Spinal cord (tissue), 10 donors: ENCODE measurements around the gene TMEM234. TPM values are rescaled to one million over a fixed set of nuclear protein-coding genes. Genes with fewer than 3 reads are reported as not detected.

Experiments
- DNase-seq, 6 donors: peaks; one replicate each; pipeline versions ENCODE4 v3.0.0 to v3.0.0-alpha.2; 2013 to 2015; ENCODE audit warnings: low spot score in 6 of 6, low read depth in 4 of 6
- H3K27ac ChIP-seq: one replicate; pipeline ENCODE4 v1.5.1; 2013; ENCODE audit warnings: low read depth, low read length, control low read depth
- H3K27me3 ChIP-seq: one replicate; pipeline ENCODE4 v1.6.1; 2013; ENCODE audit warnings: low read length; ENCODE audit not compliant: control insufficient read depth, insufficient read depth
- H3K36me3 ChIP-seq: one replicate; pipeline ENCODE4 v1.6.1; 2013; ENCODE audit warnings: low read length; ENCODE audit not compliant: control insufficient read depth, insufficient read depth
- H3K4me1 ChIP-seq: one replicate; pipeline ENCODE4 v1.6.1; 2013; ENCODE audit warnings: low read length; ENCODE audit not compliant: control insufficient read depth, insufficient read depth
- H3K4me3 ChIP-seq: one replicate; pipeline ENCODE4 v1.5.1; 2013; ENCODE audit warnings: low read depth, low read length, control low read depth
- H3K9me3 ChIP-seq: one replicate; pipeline ENCODE4 v1.6.1; 2013; ENCODE audit warnings: low read length; ENCODE audit not compliant: control insufficient read depth, insufficient read depth
- WGBS: methylation state at CpG from one replicate; pipeline ENCODE4 v1.1.5; 2013; ENCODE audit warnings: missing lambda C conversion rate; ENCODE audit not compliant: insufficient coverage; 5-methylcytosine and 5-hydroxymethylcytosine counted together
- polyA plus RNA-seq, 2 donors: library from polyadenylated mRNA; unstranded; fragments of 120-200 nt; gene quantifications; one replicate each; pipeline ENCODE4 v1.2.1, GENCODE V29; 2013; ENCODE audit not compliant: insufficient read length in 2 of 2
- total RNA-seq, 2 donors: library from RNA; depleted of rRNA in 1 of 2; stranded (reverse); fragments of 120-200 nt in 1 of 2; fragments of >200 nt in 1 of 2; gene quantifications; one replicate each; pipeline versions ENCODE4 v1.2.3 to v1.2.4, GENCODE V29; 2013 to 2014
- donor health status: healthy.

The TMEM234 gene
- total and polyA plus RNA-seq, 4 donors, result 15.3 to 27.4 (median 23.0) TPM

GRCh38 chr1:32195972-32196823 lies 26.0 kb downstream of the TMEM234 start:
- Histone ChIP-seq H3K36me3 (peaks cover 67% of the 10 kb centered on the region), H3K27ac (no peak overlapping the region)
- DNase-seq, result no peak

GRCh38 chr1:32195531-32195930 lies 26.6 kb downstream of the TMEM234 start:
- no peaks in the 10 kb centered on the region for H3K27me3 ChIP-seq
- H3K27ac ChIP-seq, result no peak overlapping the region
- no peak overlapping the region for H3K4me3 ChIP-seq
- peaks cover 29% of the 10 kb centered on the region for H3K4me1 ChIP-seq
- H3K9me3 ChIP-seq, result no peaks in the 10 kb centered on the region
- WGBS, result 83% methylated on average over 2 of the region's 3 CpGs
- H3K36me3 ChIP-seq, result peaks cover 74% of the 10 kb centered on the region
- DNase-seq, result no peak

More at GRCh38 chr1:32195972-32196823, 26.0 kb downstream of the TMEM234 start:
- Histone ChIP-seq H3K9me3 (no peaks in the 10 kb centered on the region), H3K4me1 (peaks cover 33% of the 10 kb centered on the region), H3K27me3 (no peaks in the 10 kb centered on the region), H3K4me3 (no peak overlapping the region)

GRCh38 chr1:32194984-32195383 lies 27.2 kb downstream of the TMEM234 start:
- WGBS, result 87% methylated on average over 6 of the region's 6 CpGs
- H3K4me3 ChIP-seq, result no peak overlapping the region

GRCh38 chr1:32192220-32192948 lies 29.8 kb downstream of the TMEM234 start:
- H3K4me3 ChIP-seq, result no peak overlapping the region
- WGBS, result 97% methylated on average over 8 of the region's 8 CpGs
- H3K27ac ChIP-seq, result no peak overlapping the region
- no peaks in the 10 kb centered on the region for H3K9me3 ChIP-seq
- H3K4me1 ChIP-seq, result no peaks in the 10 kb centered on the region
- peaks cover 92% of the 10 kb centered on the region for H3K36me3 ChIP-seq
- DNase-seq, result no peak
- H3K27me3 ChIP-seq, result no peaks in the 10 kb centered on the region

More at GRCh38 chr1:32194984-32195383, 27.2 kb downstream of the TMEM234 start:
- no peak for DNase-seq
- Histone ChIP-seq H3K27ac (no peak overlapping the region), H3K9me3 (no peaks in the 10 kb centered on the region), H3K36me3 (peaks cover 79% of the 10 kb centered on the region), H3K4me1 (peaks cover 23% of the 10 kb centered on the region), H3K27me3 (no peaks in the 10 kb centered on the region)

DNA sequence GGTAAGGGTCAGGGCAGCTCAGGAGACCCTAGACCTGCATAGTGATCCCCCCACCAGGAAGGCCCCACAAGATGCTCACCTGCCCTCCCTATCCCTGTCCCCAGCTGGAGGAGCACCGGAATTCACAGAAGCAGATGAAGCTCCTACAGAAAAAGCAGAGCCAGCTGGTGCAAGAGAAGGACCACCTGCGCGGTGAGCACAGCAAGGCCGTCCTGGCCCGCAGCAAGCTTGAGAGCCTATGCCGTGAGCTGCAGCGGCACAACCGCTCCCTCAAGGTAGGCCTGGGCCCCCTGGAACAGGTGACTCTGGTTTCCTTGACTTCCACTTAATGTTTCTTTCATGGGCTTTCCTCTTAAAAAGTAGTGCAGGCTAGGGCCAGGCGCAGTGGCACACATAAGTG lies 34.3 kb downstream of the TMEM234 start:
- no peak overlapping the region for H3K27ac ChIP-seq
- H3K4me3 ChIP-seq, result no peak overlapping the region
- no peaks in the 10 kb centered on the region for H3K4me1 ChIP-seq
- H3K9me3 ChIP-seq, result no peaks in the 10 kb centered on the region
- no peak for DNase-seq
- WGBS, result 90% methylated on average over 8 of the region's 9 CpGs
- H3K27me3 ChIP-seq, result no peaks in the 10 kb centered on the region
- H3K36me3 ChIP-seq, result peaks cover 83% of the 10 kb centered on the region

GRCh38 chr1:32186491-32186890 lies 35.7 kb downstream of the TMEM234 start:
- H3K36me3 ChIP-seq, result peaks cover 82% of the 10 kb centered on the region
- H3K27me3 ChIP-seq, result no peaks in the 10 kb centered on the region
- no CpG with 5 or more reads among the region's 2 CpGs for WGBS
- H3K4me3 ChIP-seq, result no peak overlapping the region
- DNase-seq, result no peak
- peaks cover 8% of the 10 kb centered on the region for H3K4me1 ChIP-seq
- no peak overlapping the region for H3K27ac ChIP-seq
- no peaks in the 10 kb centered on the region for H3K9me3 ChIP-seq

GRCh38 chr1:32186077-32186476 lies 36.1 kb downstream of the TMEM234 start:
- H3K4me3 ChIP-seq, result no peak overlapping the region
- 100% methylated on average over 2 of the region's 2 CpGs for WGBS
- no peak overlapping the region for H3K27ac ChIP-seq
- peaks cover 12% of the 10 kb centered on the region for H3K4me1 ChIP-seq
- no peak for DNase-seq
- H3K27me3 ChIP-seq, result no peaks in the 10 kb centered on the region
- H3K9me3 ChIP-seq, result no peaks in the 10 kb centered on the region
- peaks cover 82% of the 10 kb centered on the region for H3K36me3 ChIP-seq

DNA sequence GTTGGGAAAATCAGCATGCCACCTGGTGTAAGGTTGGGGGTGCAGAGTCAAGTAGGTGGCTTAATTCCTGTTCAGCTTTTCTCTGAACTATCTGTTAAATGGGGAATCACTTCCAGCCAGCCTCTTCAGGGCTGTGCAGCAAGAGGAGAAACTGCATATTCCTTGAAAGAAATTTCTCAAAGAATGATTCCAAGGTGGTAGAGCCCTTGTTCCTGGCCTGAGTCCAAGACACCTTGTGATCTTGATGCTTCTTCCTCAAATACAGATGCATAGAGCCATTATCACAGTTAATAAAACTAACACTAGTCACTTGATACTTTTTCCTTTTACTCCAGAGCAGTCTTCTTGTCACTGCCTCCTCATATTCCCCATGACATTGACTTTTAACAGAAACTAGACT lies 37.5 kb downstream of the TMEM234 start:
- Histone ChIP-seq H3K27ac (no peak overlapping the region), H3K9me3 (no peaks in the 10 kb centered on the region), H3K36me3 (peaks cover 75% of the 10 kb centered on the region), H3K27me3 (no peaks in the 10 kb centered on the region), H3K4me3 (no peak overlapping the region), H3K4me1 (peaks cover 23% of the 10 kb centered on the region)
- no peak for DNase-seq

- no peak for DNase-seq
- WGBS, result 95% methylated on average over 6 of the region's 6 CpGs
- Histone ChIP-seq H3K9me3 (no peaks in the 10 kb centered on the region), H3K36me3 (peaks cover 53% of the 10 kb centered on the region), H3K27me3 (no peaks in the 10 kb centered on the region), H3K27ac (no peak overlapping the region), H3K4me3 (no peak overlapping the region), H3K4me1 (peaks cover 27% of the 10 kb centered on the region)
Measured at GRCh38 chr1:32182060-32182459, 40.1 kb downstream of the TMEM234 start.

GRCh38 chr1:32181563-32181962 lies 40.6 kb downstream of the TMEM234 start:
- Histone ChIP-seq H3K27me3 (no peaks in the 10 kb centered on the region), H3K36me3 (peaks cover 48% of the 10 kb centered on the region), H3K4me1 (peaks cover 27% of the 10 kb centered on the region), H3K27ac (no peak overlapping the region), H3K9me3 (no peaks in the 10 kb centered on the region), H3K4me3 (no peak overlapping the region)
- WGBS, result 94% methylated on average over 4 of the region's 5 CpGs
- no peak for DNase-seq
